Measurements from ENCODE around the gene PKN1.

PKN1 gene

GRCh38 chr19:14441041-14441938, 8.2 kb downstream of the PKN1 start:
- Histone ChIP-seq H3K4me1 (ENCODE audit: low read length) (peaks cover 14% of the 10 kb centered on the region), H3K36me3 (replicated peaks; ENCODE audit: low read depth, low read length) (peaks cover 30% of the 10 kb centered on the region), H3K27me3 (ENCODE audit: low read depth, low read length) (no peaks in the 10 kb centered on the region), H3K9ac (ENCODE audit: low read length) (no peak overlapping the region), H4K20me1 (ENCODE audit: insufficient read depth, low read length) (peaks cover 4% of the 10 kb centered on the region; the same call in 1 of the 2 replicates), H3K27ac (ENCODE audit: low read length) (no peak overlapping the region), H3K79me2 (ENCODE audit: low read length) (peaks cover 53% of the 10 kb centered on the region), H3K4me3 (ENCODE audit: low read length) (peak overlapping the region; percentile 74; the same call in 1 of the 2 replicates), H2AFZ (ENCODE audit: low read depth, low read length) (no peak overlapping the region), H3K4me2 (ENCODE audit: low read length) (peak overlapping the region; percentile 70), H3K9me3 (ENCODE audit: insufficient read depth, low read length) (no peaks in the 10 kb centered on the region)
- TF ChIP-seq EZH2phosphoT487 (IDR thresholded peaks at IDR 0.05; ENCODE audit: low read depth), result no peak

DNA sequence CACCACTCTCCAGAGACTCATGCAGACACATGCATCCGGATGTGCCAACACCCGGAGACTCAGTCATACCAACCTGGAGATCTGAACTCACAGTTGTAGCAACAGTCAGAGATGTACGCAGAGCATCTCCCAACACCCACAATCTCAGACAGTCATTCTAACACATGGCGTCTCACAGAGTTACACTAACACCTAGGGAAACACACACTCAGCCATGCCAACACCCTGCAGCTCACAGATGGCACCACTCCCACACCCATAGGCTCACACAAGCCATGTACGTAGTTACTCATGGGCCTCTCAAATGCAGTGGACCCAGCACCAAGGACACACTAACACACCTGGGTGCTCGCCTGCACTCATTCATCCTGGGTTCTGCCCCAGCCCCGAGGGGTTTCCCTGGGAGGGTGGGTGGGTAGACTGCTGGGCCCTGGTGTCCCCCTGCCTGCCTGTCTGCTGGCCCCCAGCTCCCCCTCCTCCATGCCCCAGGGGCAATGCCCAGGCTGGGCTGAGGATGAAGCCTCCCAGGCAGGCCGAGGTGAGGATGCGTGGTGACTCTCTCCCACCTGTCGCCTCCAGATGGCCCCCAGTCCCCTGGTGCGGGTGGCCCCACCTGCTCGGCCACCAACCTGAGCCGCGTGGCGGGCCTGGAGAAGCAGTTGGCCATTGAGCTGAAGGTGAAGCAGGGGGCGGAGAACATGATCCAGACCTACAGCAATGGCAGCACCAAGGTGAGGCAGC, 10.0 kb downstream of the PKN1 start:
- Histone ChIP-seq H3K79me2 (ENCODE audit: low read length) (peaks cover 36% of the 10 kb centered on the region), H3K9me3 (ENCODE audit: insufficient read depth, low read length) (no peaks in the 10 kb centered on the region), H3K4me1 (ENCODE audit: low read length) (peaks cover 14% of the 10 kb centered on the region), H3K9ac (ENCODE audit: low read length) (no peak overlapping the region), H3K27ac (ENCODE audit: low read length) (no peak overlapping the region), H2AFZ (ENCODE audit: low read depth, low read length) (no peak overlapping the region), H3K4me2 (ENCODE audit: low read length) (no peak overlapping the region), H4K20me1 (ENCODE audit: insufficient read depth, low read length) (peaks cover 4% of the 10 kb centered on the region; the same call in 1 of the 2 replicates), H3K4me3 (ENCODE audit: low read length) (no peak overlapping the region), H3K36me3 (replicated peaks; ENCODE audit: low read depth, low read length) (peaks cover 39% of the 10 kb centered on the region), H3K27me3 (ENCODE audit: low read depth, low read length) (no peaks in the 10 kb centered on the region)
- no peak for TF ChIP-seq CTCF (IDR thresholded peaks at IDR 0.05; ENCODE audit: low read depth, low read length)

GRCh38 chr19:14443632-14444216, 10.6 kb downstream of the PKN1 start:
- Histone ChIP-seq H3K9ac (ENCODE audit: low read length) (no peak overlapping the region), H3K27me3 (ENCODE audit: low read depth, low read length) (no peaks in the 10 kb centered on the region), H3K27ac (ENCODE audit: low read length) (no peak overlapping the region), H3K79me2 (ENCODE audit: low read length) (peaks cover 29% of the 10 kb centered on the region), H3K4me2 (ENCODE audit: low read length) (no peak overlapping the region), H2AFZ (ENCODE audit: low read depth, low read length) (no peak overlapping the region), H3K36me3 (replicated peaks; ENCODE audit: low read depth, low read length) (peaks cover 45% of the 10 kb centered on the region), H3K9me3 (ENCODE audit: insufficient read depth, low read length) (no peaks in the 10 kb centered on the region), H4K20me1 (ENCODE audit: insufficient read depth, low read length) (peaks cover 4% of the 10 kb centered on the region; the same call in 1 of the 2 replicates), H3K4me1 (ENCODE audit: low read length) (peaks cover 14% of the 10 kb centered on the region), H3K4me3 (ENCODE audit: low read length) (no peak overlapping the region)
- TF ChIP-seq EZH2phosphoT487 (IDR thresholded peaks at IDR 0.05; ENCODE audit: low read depth) (no peak), CTCF (IDR thresholded peaks at IDR 0.05; ENCODE audit: low read depth, low read length) (no peak)

- Histone ChIP-seq H3K4me3 (ENCODE audit: low read length) (no peak overlapping the region), H2AFZ (ENCODE audit: low read depth, low read length) (no peak overlapping the region), H3K27me3 (ENCODE audit: low read depth, low read length) (no peaks in the 10 kb centered on the region), H3K27ac (ENCODE audit: low read length) (no peak overlapping the region), H3K9me3 (ENCODE audit: insufficient read depth, low read length) (no peaks in the 10 kb centered on the region), H3K79me2 (ENCODE audit: low read length) (peaks cover 3% of the 10 kb centered on the region; the same call in 1 of the 2 replicates), H4K20me1 (ENCODE audit: insufficient read depth, low read length) (no peaks in the 10 kb centered on the region), H3K4me2 (ENCODE audit: low read length) (no peak overlapping the region), H3K4me1 (ENCODE audit: low read length) (no peaks in the 10 kb centered on the region), H3K9ac (ENCODE audit: low read length) (no peak overlapping the region), H3K36me3 (replicated peaks; ENCODE audit: low read depth, low read length) (peaks cover 65% of the 10 kb centered on the region)
- TF ChIP-seq EZH2phosphoT487 (IDR thresholded peaks at IDR 0.05; ENCODE audit: low read depth) (no peak), CTCF (IDR thresholded peaks at IDR 0.05; ENCODE audit: low read depth, low read length) (no peak)
These were observed 13.4 kb downstream of the PKN1 start for GRCh38 chr19:14446336-14447036.
